SH-SY5Y (cell line): ENCODE data around the gene COMP.

ENCODE experiments used
- GATA2 ChIP-seq: IDR thresholded peaks from 2 replicates; pipeline ENCODE4 v1.6.1; 2011; ENCODE audit warnings: mild to moderate bottlenecking, low read depth, low read length
- GATA3 ChIP-seq: IDR thresholded peaks from 2 replicates; pipeline ENCODE4 v1.6.1; 2011; ENCODE audit warnings: low read depth, mild to moderate bottlenecking, low read length, moderate library complexity

DNA sequence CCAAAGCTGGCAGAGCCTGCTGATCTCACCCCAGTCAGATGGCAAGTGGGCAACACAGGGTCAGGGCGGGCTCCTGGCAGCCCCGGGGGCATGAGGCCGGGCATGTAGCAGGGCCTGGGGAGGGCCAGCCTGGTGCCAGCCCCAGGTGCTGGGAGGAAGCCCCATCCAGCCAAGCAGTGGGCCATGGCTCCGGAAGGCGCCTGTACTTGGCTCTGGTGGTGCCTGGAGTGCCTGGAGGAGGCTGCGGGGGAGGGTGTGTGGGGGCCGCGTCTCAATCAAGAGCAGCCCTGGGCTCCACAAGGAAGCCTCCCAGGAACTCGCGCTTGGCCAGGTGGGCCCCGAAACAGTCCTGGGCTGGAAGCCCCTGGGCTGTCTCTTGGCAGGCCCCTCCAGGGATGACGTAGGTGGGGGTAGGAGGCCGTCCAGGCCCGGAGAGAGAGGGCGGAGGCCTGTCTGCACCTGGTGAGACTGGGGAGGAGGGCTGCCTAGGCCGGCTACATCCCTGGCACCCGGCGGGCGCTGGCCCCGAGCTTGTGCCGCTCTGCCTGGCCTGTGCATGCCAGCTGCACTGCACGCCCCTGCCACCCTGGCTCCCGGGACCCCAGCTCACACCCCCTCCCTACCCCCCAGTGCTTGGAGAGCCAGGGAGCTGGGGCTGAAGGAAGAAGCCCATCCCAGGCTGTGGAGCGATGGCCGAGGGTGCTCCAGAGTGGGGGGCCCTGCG, 45.9 kb downstream of the COMP start:
- TF ChIP-seq GATA3 (no peak), GATA2 (no peak)
